HepG2 (cell line): ENCODE data around the gene KCNJ6. TPM values are rescaled to one million over a fixed set of nuclear protein-coding genes. Genes with fewer than 3 reads are reported as not detected.

Experiments
- ATAC-seq: fragments of 200-7000 bp; cut with Tn5 transposase; 3 replicates; pipeline ENCODE4 v1.9.1; 2020; ENCODE audit warnings: mild to moderate bottlenecking, moderate library complexity
- BruUV-seq: library from RNA; stranded (reverse); fragments of 400-500 nt; replicated peaks from 2 replicates; lab custom pipeline; 2021; lab: Mats Ljungman, UMichigan
- CTCF ChIA-PET: fragments of 300-600 bp; formaldehyde crosslinking; extraction: SDS; loops from one replicate; lab custom pipeline; 2021; ENCODE audit warnings: low total read pairs, inconsistent platforms, low intra/inter-chr PET ratio; lab: Yijun Ruan, JAX
- POLR2A ChIA-PET: fragments of 350-600 bp; sonication (Branson Sonifier 250); formaldehyde crosslinking; loops from one replicate; lab custom pipeline; 2020; ENCODE audit warnings: antibody characterized with exemption, inconsistent platforms; lab: Yijun Ruan, JAX
- DNase-seq: peaks from one replicate; pipeline ENCODE4 v3.0.0-alpha.2; 2015; ENCODE audit warnings: low spot score
- FAIRE-seq: peaks from 3 replicates; lab custom pipeline; 2011; peaks lifted over from hg19 to GRCh38; lab: Jason Lieb, UNC
- H2AFZ ChIP-seq: one replicate; pipeline ENCODE4 v1.6.1; 2011; ENCODE audit warnings: low read length, inconsistent platforms
- H3K27ac ChIP-seq: fragments of 300-600 bp; 3 replicates; pipeline ENCODE4 v1.8.0; 2011; ENCODE audit warnings: mixed run types, mild to moderate bottlenecking, mixed read lengths, low read length, inconsistent platforms; ENCODE audit not compliant: insufficient read depth; ENCODE audit errors: extremely low read length
- H3K27me3 ChIP-seq, 2 experiments: fragments of 200-600 bp in 1 of 2; 2 replicates in 1 of 2; 3 replicates in 1 of 2; pipeline versions ENCODE4 v1.6.0 to v1.8.0; 2011; ENCODE audit warnings: low read length in 2 of 2, mild to moderate bottlenecking in 2 of 2, moderate library complexity in 2 of 2, inconsistent platforms in 1 of 2; ENCODE audit not compliant: insufficient read depth in 2 of 2, control insufficient read depth in 1 of 2
- H3K36me3 ChIP-seq, 2 experiments: fragments of 200-600 bp in 1 of 2; replicated peaks in 1 of 2; 2 replicates in 1 of 2; 3 replicates in 1 of 2; pipeline versions ENCODE4 v1.5.1 to v1.8.0; 2011; ENCODE audit warnings: low read length in 2 of 2, inconsistent platforms in 1 of 2; ENCODE audit not compliant: insufficient read depth in 2 of 2, control insufficient read depth in 1 of 2
- H3K4me1 ChIP-seq: 2 replicates; pipeline ENCODE4 v1.5.1; 2012; ENCODE audit warnings: low read length, inconsistent platforms; ENCODE audit not compliant: insufficient read depth
- H3K4me2 ChIP-seq: 2 replicates; pipeline ENCODE4 v1.6.0; 2011; ENCODE audit warnings: low read depth, low read length, inconsistent platforms
- H3K4me3 ChIP-seq, 3 experiments: fragments of 200-600 bp in 1 of 3; sonication (generic), shearing (Covaris generic) in 1 of 3; replicated peaks in 1 of 3; 2 replicates each; pipeline ENCODE4 v1.5.1; 2011 to 2016; ENCODE audit warnings: low read length in 3 of 3, inconsistent platforms in 2 of 3, low read depth in 2 of 3, mild to moderate bottlenecking in 2 of 3, control low read depth in 1 of 3, mixed read lengths in 1 of 3; ENCODE audit not compliant: insufficient read depth in 1 of 3
- H3K79me2 ChIP-seq: one replicate; pipeline ENCODE4 v1.6.1; 2011; ENCODE audit warnings: low read length, inconsistent platforms; ENCODE audit not compliant: insufficient read depth
- H3K9ac ChIP-seq: 2 replicates; pipeline ENCODE4 v1.6.0; 2011; ENCODE audit warnings: mild to moderate bottlenecking, low read depth, low read length, inconsistent platforms; ENCODE audit not compliant: insufficient read depth
- H3K9me3 ChIP-seq: 2 replicates; pipeline ENCODE4 v1.5.1; 2012; ENCODE audit warnings: mild to moderate bottlenecking, low read length
- H4K20me1 ChIP-seq: 2 replicates; pipeline ENCODE4 v1.6.0; 2011; ENCODE audit warnings: inconsistent platforms, mild to moderate bottlenecking, low read length, moderate library complexity; ENCODE audit not compliant: insufficient read depth
- GLI4 ChIP-seq: sonication (generic); formaldehyde crosslinking; IDR thresholded peaks from 2 replicates; pipeline ENCODE4 v1.5.1; 2020; ENCODE audit warnings: missing genetic modification reagents, mild to moderate bottlenecking, moderate library complexity, borderline replicate concordance
- HDAC6 ChIP-seq: fragments of 200-600 bp; sonication (generic); IDR thresholded peaks from 2 replicates; pipeline ENCODE4 v1.7.0; 2017; ENCODE audit warnings: mild to moderate bottlenecking, antibody characterized with exemption, low read length, low read depth
- KLF11 ChIP-seq: IDR thresholded peaks from 2 replicates; pipeline ENCODE4 v1.6.1; 2016; ENCODE audit warnings: missing compliant biosample characterization
- NFE2L1 ChIP-seq: sonication (generic); formaldehyde crosslinking; IDR thresholded peaks from 2 replicates; pipeline ENCODE4 v1.4.0; 2020; ENCODE audit warnings: missing genetic modification reagents, mild to moderate bottlenecking, borderline replicate concordance
- NFKB2 ChIP-seq: sonication (generic); formaldehyde crosslinking; IDR thresholded peaks from 2 replicates; pipeline ENCODE4 v1.4.0; 2020; ENCODE audit warnings: missing genetic modification reagents, borderline replicate concordance
- SYNCRIP ChIP-seq: fragments of 200-400 bp; formaldehyde crosslinking; IDR thresholded peaks from 2 replicates; pipeline ENCODE4 v1.6.1; 2018; ENCODE audit warnings: mild to moderate bottlenecking, low read depth, low read length; ENCODE audit not compliant: insufficient read depth
- whole genome bisulfite sequencing: methylation state at CpG from one replicate; pipeline ENCODE4 v1.1.6; 2017; ENCODE audit warnings: low lambda C conversion rate; 5-methylcytosine and 5-hydroxymethylcytosine counted together
- in situ Hi-C: cut with HindIII; loops from 2 replicates; pipeline ENCODE4 v1.10.0; 2017; ENCODE audit warnings: low pct_unique_long_range_greater_than_20kb; ENCODE audit not compliant: extremely low pct_ligation_motif_present
- intact Hi-C: fragments of 100-400 bp; cut with micrococcal nuclease; formaldehyde crosslinking; loops from one replicate; pipeline ENCODE4 v1.10.0; 2022; ENCODE audit not compliant: unreplicated experiment
- polyA plus RNA-seq, 8 experiments: library from polyadenylated mRNA; depleted of rRNA in 3 of 8; stranded (reverse) in 7 of 8; unstranded in 1 of 8; fragments of >200 nt; fragmentation: Illumina TruSeq in 4 of 8; extraction: Trizol in 4 of 8; gene quantifications; 2 replicates each; pipeline versions ENCODE4 v1.2.1 to v1.2.3, GENCODE V29; 2011 to 2016; ENCODE audit warnings: low read depth in 4 of 8, missing spikeins in 1 of 8, mixed read lengths in 1 of 8; ENCODE audit not compliant: insufficient read depth in 1 of 8
- total RNA-seq, 5 experiments: library from RNA; depleted of rRNA; stranded (reverse); fragments of >200 nt; fragmentation: Illumina TruSeq; extraction: Trizol; gene quantifications; 2 replicates each; pipeline ENCODE4 v1.2.3, GENCODE V29; 2016; ENCODE audit warnings: low read depth in 1 of 5
- TF ChIP-seq, protein P1 (sequence below): sonication (generic); formaldehyde crosslinking; IDR thresholded peaks from 2 replicates; pipeline ENCODE4 v1.4.0; 2020; ENCODE audit warnings: missing genetic modification reagents
- TF ChIP-seq, protein P2 (sequence below): sonication (generic); formaldehyde crosslinking; IDR thresholded peaks from 2 replicates; pipeline ENCODE4 v1.4.0; 2020; ENCODE audit warnings: missing genetic modification reagents, borderline replicate concordance
- TF ChIP-seq, protein P3 (sequence below): sonication (generic); formaldehyde crosslinking; IDR thresholded peaks from 2 replicates; pipeline ENCODE4 v1.8.0; 2022; ENCODE audit warnings: mild to moderate bottlenecking, missing genetic modification reagents, moderate library complexity

KCNJ6 gene
- total and polyA plus RNA-seq, 2 of the 13 experiments (the other 11 are each of a cell fraction or from before 2014, with no cell fraction given), result not detected

DNA sequence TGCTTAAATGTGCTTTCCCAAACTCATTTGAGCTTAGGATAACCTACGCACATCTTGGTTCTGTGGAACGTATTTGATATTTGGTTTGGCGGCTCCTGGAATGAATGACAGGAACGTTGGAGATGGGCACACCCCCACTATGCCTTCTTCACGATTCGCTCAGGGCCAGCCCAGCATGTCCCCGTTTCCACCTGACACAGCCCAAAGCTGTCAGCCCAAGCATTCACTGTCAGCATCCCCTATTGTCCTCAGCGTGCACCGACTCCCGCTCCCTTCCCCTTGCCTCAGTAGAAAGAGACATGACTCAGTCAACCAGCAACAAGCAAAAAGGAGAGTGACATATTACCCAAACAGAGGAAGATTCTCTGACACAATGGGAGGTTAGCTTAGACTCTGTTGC lies 181.4 kb downstream of the KCNJ6 start:
- in situ Hi-C loops, result no loop called here
- H4K20me1 ChIP-seq, result no peaks in the 10 kb centered on the region
- no peak overlapping the region for H2AFZ ChIP-seq
- DNase-seq (no peak), FAIRE-seq (no peak), ATAC-seq (no peak)
- no peaks in the 10 kb centered on the region for H3K36me3 ChIP-seq
- TF ChIP-seq, protein P1, sequence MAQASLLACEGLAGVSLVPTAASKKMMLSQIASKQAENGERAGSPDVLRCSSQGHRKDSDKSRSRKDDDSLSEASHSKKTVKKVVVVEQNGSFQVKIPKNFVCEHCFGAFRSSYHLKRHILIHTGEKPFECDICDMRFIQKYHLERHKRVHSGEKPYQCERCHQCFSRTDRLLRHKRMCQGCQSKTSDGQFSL, result no peak
- TF ChIP-seq GLI4 (CRISPR knock-in tag) (no peak), KLF11 (CRISPR knock-in tag) (no peak), SYNCRIP (no peak), NFE2L1 (CRISPR knock-in tag) (no peak), HDAC6 (no peak), NFKB2 (no peak)
- TF ChIP-seq, protein P2, sequence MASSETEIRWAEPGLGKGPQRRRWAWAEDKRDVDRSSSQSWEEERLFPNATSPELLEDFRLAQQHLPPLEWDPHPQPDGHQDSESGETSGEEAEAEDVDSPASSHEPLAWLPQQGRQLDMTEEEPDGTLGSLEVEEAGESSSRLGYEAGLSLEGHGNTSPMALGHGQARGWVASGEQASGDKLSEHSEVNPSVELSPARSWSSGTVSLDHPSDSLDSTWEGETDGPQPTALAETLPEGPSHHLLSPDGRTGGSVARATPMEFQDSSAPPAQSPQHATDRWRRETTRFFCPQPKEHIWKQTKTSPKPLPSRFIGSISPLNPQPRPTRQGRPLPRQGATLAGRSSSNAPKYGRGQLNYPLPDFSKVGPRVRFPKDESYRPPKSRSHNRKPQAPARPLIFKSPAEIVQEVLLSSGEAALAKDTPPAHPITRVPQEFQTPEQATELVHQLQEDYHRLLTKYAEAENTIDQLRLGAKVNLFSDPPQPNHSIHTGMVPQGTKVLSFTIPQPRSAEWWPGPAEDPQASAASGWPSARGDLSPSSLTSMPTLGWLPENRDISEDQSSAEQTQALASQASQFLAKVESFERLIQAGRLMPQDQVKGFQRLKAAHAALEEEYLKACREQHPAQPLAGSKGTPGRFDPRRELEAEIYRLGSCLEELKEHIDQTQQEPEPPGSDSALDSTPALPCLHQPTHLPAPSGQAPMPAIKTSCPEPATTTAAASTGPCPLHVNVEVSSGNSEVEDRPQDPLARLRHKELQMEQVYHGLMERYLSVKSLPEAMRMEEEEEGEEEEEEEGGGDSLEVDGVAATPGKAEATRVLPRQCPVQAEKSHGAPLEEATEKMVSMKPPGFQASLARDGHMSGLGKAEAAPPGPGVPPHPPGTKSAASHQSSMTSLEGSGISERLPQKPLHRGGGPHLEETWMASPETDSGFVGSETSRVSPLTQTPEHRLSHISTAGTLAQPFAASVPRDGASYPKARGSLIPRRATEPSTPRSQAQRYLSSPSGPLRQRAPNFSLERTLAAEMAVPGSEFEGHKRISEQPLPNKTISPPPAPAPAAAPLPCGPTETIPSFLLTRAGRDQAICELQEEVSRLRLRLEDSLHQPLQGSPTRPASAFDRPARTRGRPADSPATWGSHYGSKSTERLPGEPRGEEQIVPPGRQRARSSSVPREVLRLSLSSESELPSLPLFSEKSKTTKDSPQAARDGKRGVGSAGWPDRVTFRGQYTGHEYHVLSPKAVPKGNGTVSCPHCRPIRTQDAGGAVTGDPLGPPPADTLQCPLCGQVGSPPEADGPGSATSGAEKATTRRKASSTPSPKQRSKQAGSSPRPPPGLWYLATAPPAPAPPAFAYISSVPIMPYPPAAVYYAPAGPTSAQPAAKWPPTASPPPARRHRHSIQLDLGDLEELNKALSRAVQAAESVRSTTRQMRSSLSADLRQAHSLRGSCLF (CRISPR knock-in tag), result no peak
- TF ChIP-seq, protein P3, sequence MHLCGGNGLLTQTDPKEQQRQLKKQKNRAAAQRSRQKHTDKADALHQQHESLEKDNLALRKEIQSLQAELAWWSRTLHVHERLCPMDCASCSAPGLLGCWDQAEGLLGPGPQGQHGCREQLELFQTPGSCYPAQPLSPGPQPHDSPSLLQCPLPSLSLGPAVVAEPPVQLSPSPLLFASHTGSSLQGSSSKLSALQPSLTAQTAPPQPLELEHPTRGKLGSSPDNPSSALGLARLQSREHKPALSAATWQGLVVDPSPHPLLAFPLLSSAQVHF, result no peak
- CTCF ChIA-PET, result no interaction called here
- BruUV-seq, result no TSS peak
- POLR2A ChIA-PET, result no interaction called here
- no peak overlapping the region for H3K27ac ChIP-seq
- no peak overlapping the region for H3K9ac ChIP-seq
- no peaks in the 10 kb centered on the region for H3K4me1 ChIP-seq
- no peak overlapping the region for H3K4me2 ChIP-seq
- 13% methylated on average over 9 of the region's 10 CpGs for WGBS
- H3K79me2 ChIP-seq, result no peaks in the 10 kb centered on the region
- H3K9me3 ChIP-seq, result no peaks in the 10 kb centered on the region
- H3K4me3 ChIP-seq, result no peak overlapping the region
- peaks cover 0 to 6% of the 10 kb centered on the region in 2 experiments; a peak in 2 of 5 replicates for H3K27me3 ChIP-seq
- intact Hi-C loops, result no loop called here
